ENCODE data around the gene CHST3.

The CHST3 gene

GRCh38 chr10:71970869-71971268 is 6.7 kb downstream of the CHST3 start:
- TF ChIP-seq, protein P1, sequence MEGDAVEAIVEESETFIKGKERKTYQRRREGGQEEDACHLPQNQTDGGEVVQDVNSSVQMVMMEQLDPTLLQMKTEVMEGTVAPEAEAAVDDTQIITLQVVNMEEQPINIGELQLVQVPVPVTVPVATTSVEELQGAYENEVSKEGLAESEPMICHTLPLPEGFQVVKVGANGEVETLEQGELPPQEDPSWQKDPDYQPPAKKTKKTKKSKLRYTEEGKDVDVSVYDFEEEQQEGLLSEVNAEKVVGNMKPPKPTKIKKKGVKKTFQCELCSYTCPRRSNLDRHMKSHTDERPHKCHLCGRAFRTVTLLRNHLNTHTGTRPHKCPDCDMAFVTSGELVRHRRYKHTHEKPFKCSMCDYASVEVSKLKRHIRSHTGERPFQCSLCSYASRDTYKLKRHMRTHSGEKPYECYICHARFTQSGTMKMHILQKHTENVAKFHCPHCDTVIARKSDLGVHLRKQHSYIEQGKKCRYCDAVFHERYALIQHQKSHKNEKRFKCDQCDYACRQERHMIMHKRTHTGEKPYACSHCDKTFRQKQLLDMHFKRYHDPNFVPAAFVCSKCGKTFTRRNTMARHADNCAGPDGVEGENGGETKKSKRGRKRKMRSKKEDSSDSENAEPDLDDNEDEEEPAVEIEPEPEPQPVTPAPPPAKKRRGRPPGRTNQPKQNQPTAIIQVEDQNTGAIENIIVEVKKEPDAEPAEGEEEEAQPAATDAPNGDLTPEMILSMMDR (conservative IDR thresholded peaks at IDR 0.05) = no peak
- peak overlapping the region; percentile 81 for H3K27ac ChIP-seq

DNA sequence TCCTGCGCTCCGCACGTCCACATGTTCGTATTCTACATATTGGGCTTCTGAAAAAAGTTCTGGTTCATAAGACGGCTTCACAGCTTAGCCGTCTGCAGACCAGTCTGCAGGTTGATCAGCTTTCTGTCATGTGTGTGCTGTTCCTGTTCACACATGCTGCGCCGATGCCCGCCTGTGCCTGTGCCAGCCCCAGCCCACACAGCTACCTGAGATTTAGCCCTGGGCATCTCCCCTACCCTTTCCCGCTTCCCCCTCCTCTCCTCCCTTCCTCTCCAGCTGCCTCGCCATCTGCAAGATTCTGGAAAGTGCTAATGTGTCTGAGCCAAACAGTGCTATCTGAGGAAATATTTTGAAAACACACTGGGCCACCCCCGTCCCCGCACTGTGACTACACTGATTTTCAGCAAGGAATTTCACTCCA is 7.1 kb downstream of the CHST3 start:
- TF ChIP-seq, protein P1 (conservative IDR thresholded peaks at IDR 0.05) = no peak
- H3K27ac ChIP-seq = peak overlapping the region; percentile 81; the same call in 1 of the 2 replicates

DNA sequence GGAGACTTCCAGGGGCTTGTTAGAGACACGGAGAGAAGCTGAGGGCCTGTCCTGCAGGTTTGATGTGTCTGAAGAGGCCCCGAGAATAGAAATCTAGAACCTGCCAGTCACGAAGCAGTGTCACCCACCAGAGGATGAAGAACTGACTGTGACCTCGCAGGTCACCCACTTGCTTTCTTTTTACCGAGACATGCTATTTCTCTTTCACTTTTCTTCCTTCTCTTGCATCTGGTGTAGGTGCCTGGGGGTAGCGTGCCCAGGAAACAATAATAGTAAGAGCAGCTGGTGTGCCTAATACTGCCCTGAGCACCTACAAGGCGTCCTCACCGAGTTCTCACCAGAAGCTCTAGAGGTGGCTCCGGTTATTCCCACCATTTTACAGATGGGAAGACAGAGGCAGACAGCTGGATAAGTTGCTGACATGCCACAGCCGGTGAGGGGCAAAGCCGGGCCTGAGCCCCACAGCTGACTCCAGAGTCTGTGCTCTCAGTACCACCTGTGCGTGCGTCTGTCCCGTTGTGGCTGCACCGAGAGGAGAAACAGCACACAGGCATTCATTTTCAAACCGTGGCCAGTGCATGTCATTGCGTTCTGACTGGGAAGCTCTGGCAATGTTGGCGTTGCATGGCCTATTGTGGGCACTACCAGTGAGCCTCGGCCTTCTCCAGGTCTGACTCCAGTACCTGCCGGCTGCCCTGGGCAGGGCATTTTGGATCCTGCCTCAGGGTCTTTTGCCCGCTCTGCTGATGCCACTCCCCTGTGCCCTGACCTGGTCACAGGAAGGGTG is 7.8 kb downstream of the CHST3 start:
- no peak overlapping the region for H3K27ac ChIP-seq
- TF ChIP-seq, protein P1 (conservative IDR thresholded peaks at IDR 0.05) = no peak

DNA sequence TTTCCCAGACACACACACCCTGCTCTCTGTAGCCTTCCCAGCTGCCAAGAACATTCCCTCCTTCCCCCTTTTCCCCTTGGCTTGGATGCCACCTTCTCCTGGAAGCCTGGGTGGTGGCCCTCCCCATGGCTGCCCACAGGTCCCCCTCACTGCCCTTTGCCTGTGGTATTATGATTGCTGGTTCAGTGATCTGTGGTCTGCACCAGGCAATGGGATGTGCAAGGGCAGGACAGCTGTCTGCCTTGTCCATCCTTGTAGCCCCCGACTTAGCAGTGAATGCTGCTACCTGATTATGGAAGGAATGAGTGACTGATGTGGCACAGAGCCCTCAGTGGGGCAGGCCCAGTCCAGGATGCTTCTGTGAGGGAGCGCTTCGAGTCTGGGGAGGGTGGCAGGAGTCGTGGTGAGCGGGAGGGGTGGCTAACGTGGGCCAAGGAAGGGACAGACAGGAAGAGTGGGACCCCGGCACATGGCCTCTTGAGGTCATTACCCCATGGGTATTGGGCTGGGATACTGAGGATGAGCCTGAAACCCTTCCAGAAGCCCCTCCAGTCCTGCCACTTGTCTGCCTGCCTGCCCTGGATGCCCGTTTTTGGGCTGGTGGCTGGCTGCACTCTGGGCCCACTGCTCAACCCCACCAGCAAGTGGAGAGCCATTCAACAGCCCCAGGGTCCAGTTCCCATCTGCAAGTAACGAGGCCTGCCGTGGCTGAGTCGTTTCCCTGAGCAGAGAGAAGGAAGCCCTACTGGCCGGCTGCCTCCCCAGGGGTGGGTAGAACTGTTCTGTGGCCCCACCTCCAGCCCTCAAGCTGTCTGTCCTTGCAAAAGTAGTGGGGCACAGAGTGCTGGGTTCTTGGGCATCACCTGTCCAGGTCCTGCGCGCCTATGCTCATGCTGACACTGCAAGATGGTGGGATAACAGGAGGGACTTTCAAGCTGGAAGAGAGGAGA is 8.8 kb downstream of the CHST3 start:
- no peak overlapping the region for H3K27ac ChIP-seq
- TF ChIP-seq, protein P1 (conservative IDR thresholded peaks at IDR 0.05) = no peak

DNA sequence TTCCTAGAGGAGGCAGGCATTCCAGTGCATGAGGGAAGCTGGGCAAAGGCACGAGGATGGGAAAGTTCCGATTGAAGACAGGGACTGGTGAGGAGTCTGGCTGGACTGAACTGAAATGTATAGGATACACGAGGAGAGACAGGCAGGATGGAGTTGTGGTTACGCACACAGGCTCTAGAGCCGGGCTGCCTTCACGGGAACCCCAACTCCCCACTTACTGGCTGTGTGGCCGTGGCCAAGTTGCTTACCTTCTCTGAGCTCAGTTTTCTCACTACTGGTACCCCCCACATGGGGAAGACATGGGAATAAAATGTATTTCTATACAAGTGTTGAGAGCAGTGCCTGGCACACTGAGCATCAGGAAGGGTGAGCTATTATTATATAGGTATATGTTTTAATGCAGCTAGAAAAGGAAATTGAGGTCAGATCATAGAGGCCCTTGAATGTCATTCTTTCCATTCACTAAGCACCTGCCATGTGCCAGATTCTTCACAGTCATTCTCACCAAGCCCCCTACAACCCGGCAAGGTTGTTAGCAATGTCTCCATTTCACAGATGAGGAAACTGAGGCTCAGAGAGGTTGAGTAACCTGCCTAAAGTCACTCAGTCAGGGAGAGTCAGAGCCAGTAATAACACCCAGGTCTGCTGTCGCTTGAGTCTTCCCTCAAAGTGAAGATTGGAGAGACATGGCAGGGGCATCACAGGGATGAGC is 9.7 kb downstream of the CHST3 start:
- TF ChIP-seq, protein P1 (conservative IDR thresholded peaks at IDR 0.05) = no peak
- no peak overlapping the region for H3K27ac ChIP-seq

- TF ChIP-seq, protein P1 (conservative IDR thresholded peaks at IDR 0.05) = no peak
These were observed 10.4 kb downstream of the CHST3 start for GRCh38 chr10:71974489-71975021.

More at GRCh38 chr10:71974489-71975021, 10.4 kb downstream of the CHST3 start:
- no peak overlapping the region for H3K27ac ChIP-seq

Measured in VCaP (cell line).